GM18951 (cell line): Measurements from ENCODE around the gene PPM1A.

Experiments
- POLR2A ChIP-seq: IDR thresholded peaks from 4 replicates; pipeline ENCODE4 v1.6.1; 2011; ENCODE audit warnings: mild to moderate bottlenecking; ENCODE audit not compliant: insufficient read length, insufficient read depth; ENCODE audit errors: extremely low read depth
- in situ Hi-C: fragments of 300-500 bp; cut with MboI; formaldehyde crosslinking; loops from one replicate; pipeline ENCODE4 v1.12.0; 2022; ENCODE audit warnings: low sequenced_read_pairs, mixed read lengths, inconsistent platforms; ENCODE audit not compliant: unreplicated experiment

PPM1A gene

GRCh38 chr14:60327447-60328331 is 78.7 kb downstream of the PPM1A start:
- peak; percentile 68 for TF ChIP-seq POLR2A
- in situ Hi-C loops = no loop called here

DNA sequence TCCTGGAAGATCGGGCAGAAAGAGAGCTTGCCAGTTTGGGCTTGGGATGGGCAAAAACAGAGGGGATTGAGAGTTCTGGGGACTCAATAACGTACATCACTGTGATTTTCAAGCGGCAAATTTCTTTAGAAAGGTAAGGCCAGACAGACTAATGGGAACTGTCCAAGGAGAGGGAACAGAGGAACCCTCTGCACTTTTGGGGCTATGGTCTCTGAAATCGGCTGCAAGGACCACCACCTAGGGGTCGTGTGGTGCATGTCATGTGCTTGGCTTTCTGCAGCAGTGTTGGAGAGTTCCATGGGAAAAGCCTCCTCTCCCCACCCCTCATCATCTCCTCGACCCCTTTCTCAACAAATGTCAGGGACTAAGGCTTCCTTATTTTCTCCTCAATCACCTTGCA is 79.6 kb downstream of the PPM1A start:
- no peak for TF ChIP-seq POLR2A
- in situ Hi-C loops = no loop called here

GRCh38 chr14:60329274-60329673 is 80.3 kb downstream of the PPM1A start:
- no peak for TF ChIP-seq POLR2A
- in situ Hi-C loops = no loop called here

DNA sequence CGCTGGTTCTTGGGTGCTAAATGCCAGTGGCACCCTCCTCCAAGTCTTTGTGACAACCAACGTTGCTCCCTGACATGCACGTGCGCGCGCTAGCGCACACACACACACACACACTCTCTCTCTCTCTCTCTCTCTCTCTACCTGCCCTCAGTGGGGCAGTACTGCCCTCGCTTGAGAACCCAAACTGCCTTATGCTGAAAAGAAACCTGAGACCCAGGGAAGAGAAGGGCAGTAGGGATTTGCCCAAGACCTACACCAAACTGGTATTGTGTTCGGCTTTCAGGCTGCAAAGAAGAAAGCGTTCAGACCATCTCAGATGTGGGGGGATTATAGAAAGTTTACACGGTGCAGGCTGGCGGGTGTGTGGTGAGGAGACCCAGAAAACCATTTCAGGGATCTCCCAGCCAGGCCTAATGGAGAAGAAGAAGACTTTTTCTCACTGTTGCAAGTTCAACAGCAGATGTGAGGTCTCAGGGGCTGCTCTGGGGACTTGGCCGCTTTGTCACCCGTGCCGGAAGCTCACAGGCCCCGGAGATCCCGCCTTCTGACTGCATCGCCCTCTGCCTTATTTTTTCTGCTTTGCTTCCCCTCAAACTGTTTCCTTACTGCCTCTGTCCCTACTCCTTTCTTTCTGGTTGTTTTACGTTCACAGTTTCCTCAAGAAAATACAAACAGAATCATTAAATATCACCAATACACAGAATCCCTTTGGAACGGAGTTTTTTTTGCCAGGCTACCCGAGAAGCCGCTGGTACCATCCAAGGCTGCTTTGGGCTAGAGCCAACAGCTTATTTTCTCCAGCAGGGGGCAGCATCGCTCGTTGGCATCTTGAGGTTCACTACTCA is 82.4 kb downstream of the PPM1A start:
- in situ Hi-C loops = no loop called here
- peak; percentile 55 for TF ChIP-seq POLR2A

DNA sequence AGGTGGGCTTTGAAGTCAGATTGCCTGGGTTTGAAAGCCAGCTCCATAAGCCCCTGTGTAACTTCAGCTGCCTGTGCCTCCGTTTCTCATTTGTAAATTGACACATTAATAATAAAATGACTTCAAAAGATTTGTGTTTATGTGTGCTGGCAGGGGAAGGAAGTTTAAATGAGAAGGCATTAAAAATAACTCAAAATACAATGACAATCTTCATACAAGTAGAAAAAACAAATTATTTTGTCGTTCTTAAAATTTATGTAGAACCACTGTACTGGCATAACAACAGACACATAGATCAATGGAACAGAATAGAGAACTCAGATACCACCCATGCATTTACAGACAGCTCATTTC is 83.0 kb downstream of the PPM1A start:
- in situ Hi-C loops = no loop called here
- TF ChIP-seq POLR2A = no peak

GRCh38 chr14:60332869-60333268 is 83.8 kb downstream of the PPM1A start:
- TF ChIP-seq POLR2A = no peak
- in situ Hi-C loops = no loop called here

GRCh38 chr14:60339571-60339970 is 90.5 kb downstream of the PPM1A start:
- TF ChIP-seq POLR2A = no peak
- in situ Hi-C loops = no loop called here

- in situ Hi-C loops = no loop called here
- TF ChIP-seq POLR2A = no peak
Observed at GRCh38 chr14:60343571-60344071, 94.6 kb downstream of the PPM1A start.

DNA sequence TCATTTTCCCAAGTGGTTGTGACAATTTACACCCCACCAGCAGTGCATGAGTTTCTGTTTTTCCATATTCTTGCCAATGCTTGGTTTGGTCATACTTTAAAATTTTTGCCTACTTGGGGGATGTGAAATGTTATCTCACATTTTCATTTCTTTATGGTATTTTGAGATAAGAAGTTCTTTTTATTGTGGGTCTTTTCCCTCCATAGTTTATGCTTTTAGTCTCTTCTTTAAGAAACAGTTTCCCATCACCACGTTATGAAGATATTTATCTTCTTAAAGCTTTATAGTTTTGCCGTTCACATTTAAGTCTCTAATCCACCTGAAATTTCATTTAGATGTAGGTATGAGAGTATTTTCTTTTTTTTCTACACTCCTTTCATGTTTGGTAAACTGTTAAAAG is 95.7 kb downstream of the PPM1A start:
- in situ Hi-C loops = no loop called here
- no peak for TF ChIP-seq POLR2A

DNA sequence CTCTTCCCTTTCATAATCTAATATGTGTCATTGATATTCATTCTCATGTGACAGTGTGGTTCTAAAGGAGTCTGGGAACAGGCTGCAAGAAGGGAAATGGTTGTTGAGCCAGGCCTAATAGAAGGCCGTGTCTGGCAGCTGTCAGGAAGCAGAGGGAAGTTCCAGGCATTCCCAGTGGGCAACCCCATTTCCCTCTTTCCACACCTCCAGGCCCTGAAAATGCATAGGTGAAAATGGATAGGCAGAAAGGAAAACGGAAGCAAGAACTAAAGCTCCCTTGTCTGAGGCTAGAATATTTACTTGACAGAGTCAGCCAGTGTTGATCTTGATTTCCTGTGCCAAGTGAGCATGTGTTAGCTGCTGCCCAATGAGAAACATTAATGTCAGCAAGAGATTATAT is 97.7 kb downstream of the PPM1A start:
- in situ Hi-C loops = no loop called here

DNA sequence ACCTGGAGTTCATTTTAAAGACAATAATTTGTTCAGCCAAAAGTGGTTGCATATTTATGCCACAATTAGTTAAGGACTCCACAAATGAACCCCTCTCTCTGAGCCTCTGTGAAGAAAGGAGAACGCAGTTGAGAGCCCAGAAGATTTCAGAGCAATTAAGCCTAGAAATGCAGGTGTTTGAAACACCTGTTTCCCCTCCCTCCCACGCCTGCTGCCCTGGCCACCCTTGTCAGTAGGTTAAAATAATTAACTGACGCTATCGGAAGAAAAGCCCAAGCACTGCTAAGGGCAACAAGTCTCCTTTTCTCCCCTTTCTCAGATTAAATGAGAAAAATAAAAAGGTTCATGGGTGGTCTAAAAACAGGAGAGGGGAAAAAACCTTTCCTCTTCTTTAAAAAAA is 99.2 kb downstream of the PPM1A start:
- no peak for TF ChIP-seq POLR2A
- in situ Hi-C loops = no loop called here

More for the DNA sequence above, 97.7 kb downstream of the PPM1A start:
- TF ChIP-seq POLR2A = no peak
